22Rv1 (cell line): ENCODE results near the gene SERPINA5.

Experiments used
- ZFX ChIP-seq: fragments of 450-650 bp; IDR thresholded peaks from 2 replicates; pipeline ENCODE4 v1.6.1; 2017; ENCODE audit warnings: antibody characterized with exemption, borderline replicate concordance
- TF ChIP-seq, protein P1 (sequence below): fragments of 450-650 bp; IDR thresholded peaks from 2 replicates; pipeline ENCODE4 v1.5.1; 2017; ENCODE audit warnings: mild to moderate bottlenecking

- TF ChIP-seq, protein P1, sequence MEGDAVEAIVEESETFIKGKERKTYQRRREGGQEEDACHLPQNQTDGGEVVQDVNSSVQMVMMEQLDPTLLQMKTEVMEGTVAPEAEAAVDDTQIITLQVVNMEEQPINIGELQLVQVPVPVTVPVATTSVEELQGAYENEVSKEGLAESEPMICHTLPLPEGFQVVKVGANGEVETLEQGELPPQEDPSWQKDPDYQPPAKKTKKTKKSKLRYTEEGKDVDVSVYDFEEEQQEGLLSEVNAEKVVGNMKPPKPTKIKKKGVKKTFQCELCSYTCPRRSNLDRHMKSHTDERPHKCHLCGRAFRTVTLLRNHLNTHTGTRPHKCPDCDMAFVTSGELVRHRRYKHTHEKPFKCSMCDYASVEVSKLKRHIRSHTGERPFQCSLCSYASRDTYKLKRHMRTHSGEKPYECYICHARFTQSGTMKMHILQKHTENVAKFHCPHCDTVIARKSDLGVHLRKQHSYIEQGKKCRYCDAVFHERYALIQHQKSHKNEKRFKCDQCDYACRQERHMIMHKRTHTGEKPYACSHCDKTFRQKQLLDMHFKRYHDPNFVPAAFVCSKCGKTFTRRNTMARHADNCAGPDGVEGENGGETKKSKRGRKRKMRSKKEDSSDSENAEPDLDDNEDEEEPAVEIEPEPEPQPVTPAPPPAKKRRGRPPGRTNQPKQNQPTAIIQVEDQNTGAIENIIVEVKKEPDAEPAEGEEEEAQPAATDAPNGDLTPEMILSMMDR: no peak
- TF ChIP-seq ZFX: no peak
Measured at GRCh38 chr14:94586635-94587034, 5.4 kb downstream of the SERPINA5 start.
